Measurements from ENCODE around the gene AARS1. TPM values are rescaled to one million over a fixed set of nuclear protein-coding genes. Genes with fewer than 3 reads are reported as not detected.

The AARS1 gene
- total RNA-seq (2022; extraction: Qiagen RNA extraction; ENCODE audit: low read depth) = 93.5 to 107 TPM (median 102 TPM) in 5 replicates

DNA sequence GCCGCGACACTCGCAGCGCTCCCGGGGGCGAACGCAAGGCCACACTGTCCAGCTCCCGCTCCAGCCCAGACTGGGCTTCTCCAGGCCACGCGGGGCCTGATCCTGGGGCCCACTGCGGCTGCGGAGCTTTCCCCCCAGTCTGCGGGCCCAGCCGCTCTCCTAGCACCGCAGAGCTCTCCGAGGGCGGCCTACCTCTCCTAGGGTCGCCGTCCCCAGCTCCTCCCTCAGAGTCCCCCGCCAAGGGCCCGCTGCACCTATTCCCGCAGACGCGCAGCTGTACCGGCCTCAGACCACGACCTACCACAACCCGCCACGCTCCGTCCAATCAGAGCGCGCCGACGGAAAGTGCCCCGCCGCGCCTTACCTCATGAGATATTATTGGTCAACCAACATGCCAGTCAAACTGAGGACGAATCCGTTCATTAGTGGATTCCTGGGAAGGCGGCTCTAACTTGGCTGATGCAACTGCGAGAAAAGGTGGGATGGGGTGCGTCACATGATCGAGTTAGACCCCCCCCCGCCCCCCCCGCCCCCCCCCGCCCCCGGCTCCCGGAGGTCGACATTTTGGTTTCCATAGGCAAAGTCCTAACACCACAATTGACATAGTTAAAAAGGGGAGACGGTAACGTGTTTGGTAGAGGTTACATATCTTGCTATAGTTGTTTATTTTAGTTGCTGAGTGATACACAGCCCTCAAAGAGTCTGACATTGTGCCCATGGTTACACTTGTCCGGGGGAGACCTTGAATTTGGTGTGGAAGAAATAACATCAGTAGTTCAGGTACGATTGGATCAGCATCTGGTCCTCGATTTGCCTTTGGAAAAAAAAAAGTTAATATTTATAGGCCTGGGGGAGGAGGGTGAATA lies at the start of gene AARS1:
Gene AARS1, minus strand, starts transcription at position 278 of the 866 bp plus-strand sequence. CDS start 6,743 bp downstream, outside the sequence.

DNA sequence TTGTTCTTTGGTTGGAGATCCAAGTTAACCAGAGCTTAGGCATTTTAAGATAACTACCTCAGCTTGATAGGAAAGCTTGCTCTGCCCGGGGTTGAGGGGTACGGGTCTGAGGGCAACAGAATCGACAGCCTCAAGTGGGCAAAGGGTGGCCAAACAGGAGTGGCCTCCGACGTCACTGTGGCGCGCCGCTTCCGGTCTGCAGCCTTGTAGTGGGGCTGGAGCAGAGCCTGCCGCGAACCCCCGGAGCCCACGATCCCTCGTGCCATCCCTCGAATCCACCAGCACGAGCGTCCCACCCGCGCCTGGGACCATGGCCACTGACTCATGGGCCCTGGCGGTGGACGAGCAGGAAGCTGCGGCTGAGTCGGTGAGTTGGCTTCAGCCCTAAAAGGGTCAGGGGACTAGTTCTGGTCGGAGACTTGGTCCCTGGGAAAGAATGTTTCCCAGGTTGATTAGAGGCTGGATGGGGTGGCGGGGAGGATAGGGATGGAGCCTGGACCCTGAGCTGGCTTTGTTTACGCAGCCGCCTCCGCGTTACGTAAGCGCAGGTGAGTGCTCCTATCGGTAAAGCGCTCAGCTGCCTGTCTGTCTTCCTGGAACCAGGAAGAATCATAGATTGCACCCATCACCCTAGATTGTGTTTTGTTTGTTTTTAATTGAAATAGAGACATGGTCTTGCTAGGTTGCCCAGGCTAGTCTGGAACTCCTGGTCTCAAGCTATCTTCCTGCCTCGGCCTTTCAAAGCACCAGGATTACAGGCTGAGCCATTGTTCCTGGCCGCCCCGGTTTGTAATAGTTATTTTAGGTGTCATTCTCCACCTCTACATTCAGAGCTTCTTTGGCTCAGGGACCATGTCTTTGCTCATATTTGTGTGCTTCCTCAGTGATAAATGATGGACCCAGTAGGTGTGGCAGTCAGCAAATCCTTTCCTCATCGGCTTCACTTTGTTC lies 10.0 kb upstream of the AARS1 start, which contains the start of gene DDX19B:
Gene DDX19B, plus strand, starts transcription at position 199 of the 951 bp plus-strand sequence. Its CDS starts 112 bp downstream, at position 311.

DNA sequence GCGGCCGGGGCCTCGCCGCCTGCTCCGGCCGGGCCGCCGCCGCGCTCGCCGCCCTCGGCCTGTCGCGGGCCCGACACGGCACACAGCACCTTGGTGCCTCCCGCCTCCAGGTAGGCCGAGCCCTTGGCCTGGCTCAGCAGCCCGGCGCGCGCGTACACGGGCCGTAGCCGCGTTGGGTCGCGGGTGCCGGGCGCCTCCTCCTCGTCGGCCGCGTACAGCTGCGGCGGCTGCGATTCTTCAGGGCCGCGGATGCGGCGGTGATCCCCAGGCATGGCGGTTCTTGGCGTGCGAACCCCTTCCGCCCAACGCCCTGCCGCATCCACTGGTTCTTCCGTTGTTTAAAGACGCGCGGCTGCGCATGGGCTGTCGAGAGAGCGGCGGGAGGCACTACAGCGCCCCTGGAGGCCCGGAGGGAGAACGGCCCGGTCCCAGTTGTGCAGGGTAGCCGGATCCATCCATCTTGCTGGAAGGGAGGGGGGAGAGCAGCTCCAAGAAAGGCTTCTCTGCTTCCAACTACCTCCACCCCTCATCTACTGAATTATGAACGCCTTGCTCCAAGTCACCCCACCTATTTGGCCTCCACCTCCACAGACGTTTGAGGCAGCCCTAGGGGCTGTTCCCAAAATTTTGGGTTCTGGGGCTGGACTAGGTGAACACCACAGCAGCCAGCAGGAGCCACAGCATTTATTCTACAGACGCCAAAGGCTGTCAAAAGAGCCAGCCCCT lies 37.5 kb downstream of the AARS1 start, which contains the start of gene EXOSC6:
Gene EXOSC6, minus strand, starts transcription at position 312 of the 726 bp plus-strand sequence. Its CDS starts 40 bp downstream, at position 272.

Other genes starting within 250 kb of the AARS1 start
- 15.0 to 17.0 TPM (median 16.6 TPM) in 5 replicates for gene PDPR, start 175.2 kb downstream of the AARS1 start, total RNA-seq (2022; extraction: Qiagen RNA extraction; ENCODE audit: low read depth)
- gene CLEC18C, start 115.7 kb downstream of the AARS1 start, total RNA-seq (2022; extraction: Qiagen RNA extraction; ENCODE audit: low read depth) = 0.06 to 0.16 TPM (median 0.09 TPM) in 5 replicates
- gene EXOSC6, start 37.6 kb downstream of the AARS1 start, total RNA-seq (2022; extraction: Qiagen RNA extraction; ENCODE audit: low read depth) = 13.8 to 18.3 TPM (median 16.2 TPM) in 5 replicates
- gene DDX19B, start 9.7 kb upstream of the AARS1 start, total RNA-seq (2022; extraction: Qiagen RNA extraction; ENCODE audit: low read depth) = 29.9 to 37.7 TPM (median 31.5 TPM) in 5 replicates
- 40.3 to 42.8 TPM (median 42.0 TPM) in 5 replicates for gene DDX19A, start 57.4 kb upstream of the AARS1 start, total RNA-seq (2022; extraction: Qiagen RNA extraction; ENCODE audit: low read depth)
- 20.3 to 28.4 TPM (median 23.0 TPM) in 5 replicates for gene ST3GAL2, start 149.6 kb upstream of the AARS1 start, total RNA-seq (2022; extraction: Qiagen RNA extraction; ENCODE audit: low read depth)
- gene FCSK, start 165.1 kb upstream of the AARS1 start, total RNA-seq (2022; extraction: Qiagen RNA extraction; ENCODE audit: low read depth) = 4.2 to 6.2 TPM (median 5.4 TPM) in 5 replicates
- gene COG4, start 234.0 kb upstream of the AARS1 start, total RNA-seq (2022; extraction: Qiagen RNA extraction; ENCODE audit: low read depth) = 25.8 to 36.1 TPM (median 32.5 TPM) in 5 replicates
- gene SF3B3, start 234.3 kb upstream of the AARS1 start, total RNA-seq (2022; extraction: Qiagen RNA extraction; ENCODE audit: low read depth) = 125 to 232 TPM (median 221 TPM) in 5 replicates

Measured in A549 treated with DMSO at 1 μM for 4 hours (cell line).